ENCODE data around the gene OR56A1. TPM values are rescaled to one million over a fixed set of nuclear protein-coding genes. Genes with fewer than 3 reads are reported as not detected.

Gene OR56A1
- total RNA-seq, 1 donor from 2014 or later = under 0.01 TPM

DNA sequence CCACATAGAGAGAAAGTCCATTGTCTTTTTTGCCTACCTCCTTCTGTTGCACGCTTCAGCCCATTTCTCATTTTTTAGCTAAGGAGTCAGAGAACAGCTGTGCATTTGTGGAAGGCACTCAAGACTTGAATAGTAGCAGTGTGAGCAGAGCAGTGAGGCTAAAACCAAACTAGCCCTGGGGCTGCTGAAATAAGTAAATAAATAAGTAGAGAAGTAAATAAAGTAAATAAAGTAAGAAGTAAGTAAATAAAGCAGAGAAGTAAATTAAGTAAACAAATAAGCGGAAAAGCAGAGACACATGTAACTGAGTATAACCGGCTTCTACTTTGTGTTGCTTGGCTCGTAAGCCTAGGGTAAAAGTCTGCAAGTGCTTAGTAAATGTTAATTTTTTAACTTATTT lies 41.4 kb downstream of the OR56A1 start:
- no peak for DNase-seq

DNA sequence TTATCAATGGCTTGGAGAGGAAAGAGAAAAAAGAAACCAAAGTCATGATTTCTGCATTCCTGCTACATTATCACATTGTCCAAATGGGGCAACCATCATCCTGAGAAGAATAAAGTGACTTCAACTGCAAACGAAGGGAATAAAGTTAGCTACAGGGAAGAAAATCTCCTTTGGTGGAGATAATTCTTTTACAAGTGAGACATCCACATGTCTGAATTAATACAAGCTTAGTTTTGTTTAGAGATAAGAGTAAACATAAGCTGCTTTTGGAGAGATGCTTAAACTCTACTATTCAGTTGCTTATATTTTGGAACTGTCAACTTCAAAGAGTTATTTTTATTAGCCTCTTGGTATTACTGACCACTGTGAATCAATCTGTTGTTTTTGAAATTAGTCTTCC lies 43.7 kb downstream of the OR56A1 start, which contains the start of gene OR52L1:
TSS of gene OR52L1 (minus strand) at position 101 of the 400 bp plus-strand sequence. CDS start at position 46, 55 bp downstream.
- no peak for DNase-seq

DNA sequence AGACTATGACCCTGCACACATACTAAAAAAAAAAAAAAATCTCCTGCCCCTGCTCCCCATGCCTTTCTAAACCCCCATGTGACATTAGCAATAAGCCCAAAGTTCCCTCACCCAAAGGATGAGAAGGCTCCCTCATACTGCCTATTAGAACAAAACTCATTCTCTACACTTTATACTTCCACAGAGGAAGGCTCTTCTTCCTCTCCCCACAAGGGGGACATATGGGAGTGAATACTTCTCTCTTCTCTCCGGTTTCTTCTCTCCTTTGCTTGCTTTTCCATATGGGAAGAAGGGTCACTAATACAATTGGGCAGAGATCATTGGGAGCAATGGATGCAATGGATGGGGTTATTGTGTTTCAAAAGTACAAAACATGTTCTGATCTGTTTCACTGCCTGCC lies 47.1 kb downstream of the OR56A1 start:
- DNase-seq = no peak

DNA sequence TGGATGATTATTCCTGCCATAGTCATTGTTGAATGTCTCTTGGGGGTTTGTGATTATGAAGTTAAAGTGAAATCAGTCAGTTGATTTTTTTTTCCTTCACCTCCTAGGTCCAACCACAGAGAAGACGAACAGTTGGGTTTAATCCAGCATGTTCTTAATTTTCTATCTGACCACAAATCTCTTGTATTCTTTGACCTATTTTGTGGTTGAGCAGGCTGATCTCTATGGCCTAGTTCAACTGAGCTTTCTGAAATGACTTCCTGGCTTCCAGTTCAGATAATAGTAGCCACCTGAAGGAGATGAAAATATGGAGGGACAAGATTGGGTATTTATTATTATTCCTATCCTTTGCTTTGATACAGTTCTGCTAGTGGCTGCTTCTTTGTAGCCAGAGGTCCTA lies 57.0 kb downstream of the OR56A1 start:
- no peak for DNase-seq

Small RNAs within 50 kb of the gene (small RNA-seq; reads per million reads assigned to genes)
- not detected for gene RNA5SP329 (ENCODE audit: low replicate concordance)

Other genes starting within 250 kb of the OR56A1 start
- gene OR52N5, start 247.4 kb downstream of the OR56A1 start, total RNA-seq = not detected
- gene OR52N1, start 239.5 kb downstream of the OR56A1 start, total RNA-seq = not detected
- not detected for gene OR52N2, start 221.8 kb downstream of the OR56A1 start, total RNA-seq
- gene OR52E6, start 188.9 kb downstream of the OR56A1 start, total RNA-seq = not detected
- gene OR52E8, start 173.1 kb downstream of the OR56A1 start, total RNA-seq = not detected
- not detected for gene OR52E4, start 150.1 kb downstream of the OR56A1 start, total RNA-seq
- not detected for gene OR52E5, start 137.6 kb downstream of the OR56A1 start, total RNA-seq
- not detected for gene OR56A3, start 88.5 kb downstream of the OR56A1 start, total RNA-seq
- not detected for gene OR56A5, start 62.3 kb downstream of the OR56A1 start, total RNA-seq
- not detected for gene OR52L1, start 43.8 kb downstream of the OR56A1 start, total RNA-seq
- not detected for gene OR56A4, start 23.8 kb downstream of the OR56A1 start, total RNA-seq
- gene OR56B4, start 76.9 kb upstream of the OR56A1 start, total RNA-seq = not detected
- not detected for gene OR52B2, start 139.6 kb upstream of the OR56A1 start, total RNA-seq
- not detected for gene OR52W1, start 168.5 kb upstream of the OR56A1 start, total RNA-seq
- not detected for gene C11orf42, start 174.8 kb upstream of the OR56A1 start, total RNA-seq
- gene FHIP1B, start 203.9 kb upstream of the OR56A1 start, total RNA-seq = 19.3 TPM
- not detected for gene CNGA4, start 208.3 kb upstream of the OR56A1 start, total RNA-seq
- gene CCKBR, start 229.1 kb upstream of the OR56A1 start, total RNA-seq = not detected

All from tongue (tissue), 3 donors.